HEK293 (cell line): ENCODE results near the gene ERCC2.

ENCODE experiments used
- CTCF ChIA-PET: fragments of 350-600 bp; formaldehyde crosslinking; extraction: SDS; loops from one replicate; lab custom pipeline; 2021; ENCODE audit warnings: antibody characterized with exemption; lab: Yijun Ruan, JAX
- POLR2A ChIA-PET: fragments of 300-600 bp; formaldehyde crosslinking; extraction: SDS; loops from one replicate; lab custom pipeline; 2020; ENCODE audit warnings: antibody characterized with exemption, inconsistent platforms; lab: Yijun Ruan, JAX
- H3K27ac ChIP-seq: fragments of 200-500 bp; sonication (Bioruptor generic); 2 replicates; pipeline ENCODE4 v1.5.1; 2014; ENCODE audit warnings: low read depth, low read length, control low read depth, inconsistent platforms; ENCODE audit errors: extremely low read depth
- H3K36me3 ChIP-seq, 2 experiments: fragments of 200-500 bp in 1 of 2; sonication (Bioruptor generic) in 1 of 2; 1 replicate in 1 of 2; 2 replicates in 1 of 2; pipeline ENCODE4 v1.5.1; 2014 to 2017; ENCODE audit warnings: inconsistent platforms in 2 of 2, low read length in 2 of 2; ENCODE audit not compliant: control insufficient read depth in 2 of 2, insufficient read depth in 1 of 2
- H3K4me1 ChIP-seq: fragments of 200-500 bp; sonication (Bioruptor generic); 2 replicates; pipeline ENCODE4 v1.5.1; 2014; ENCODE audit warnings: mild to moderate bottlenecking, low read length, inconsistent platforms; ENCODE audit not compliant: control insufficient read depth, insufficient read depth
- H3K4me3 ChIP-seq: 2 replicates; pipeline ENCODE4 v1.5.1; 2011; ENCODE audit warnings: low read depth, mild to moderate bottlenecking, control low read depth, low read length, moderate library complexity
- H3K9me3 ChIP-seq: fragments of 200-500 bp; sonication (Bioruptor generic); 2 replicates; pipeline ENCODE4 v1.5.1; 2014; ENCODE audit warnings: low read depth, low read length, inconsistent platforms; ENCODE audit not compliant: control insufficient read depth, insufficient read depth
- BCL11A ChIP-seq: fragments of 450-650 bp; formaldehyde crosslinking; IDR thresholded peaks from 2 replicates; pipeline ENCODE4 v1.5.1; 2016; ENCODE audit warnings: low read depth, missing biosample characterization, missing genetic modification characterization
- PRDM1 ChIP-seq: fragments of 450-650 bp; formaldehyde crosslinking; IDR thresholded peaks from 2 replicates; pipeline ENCODE4; 2016; ENCODE audit warnings: missing biosample characterization, missing genetic modification characterization
- PRDM6 ChIP-seq: fragments of 450-650 bp; formaldehyde crosslinking; IDR thresholded peaks from 2 replicates; pipeline ENCODE4 v1.5.1; 2017; ENCODE audit warnings: missing biosample characterization, missing genetic modification characterization
- TCF7L2 ChIP-seq: IDR thresholded peaks from 2 replicates; pipeline ENCODE4 v1.6.1; 2011; ENCODE audit warnings: low read depth, mild to moderate bottlenecking, inconsistent platforms, low read length, moderate library complexity, borderline replicate concordance
- TRIM28 ChIP-seq: IDR thresholded peaks from 2 replicates; pipeline ENCODE4 v1.6.1; 2011; ENCODE audit warnings: low read length, control low read depth, borderline replicate concordance
- ZBTB17 ChIP-seq: fragments of 450-650 bp; formaldehyde crosslinking; IDR thresholded peaks from 2 replicates; pipeline ENCODE4 v1.5.1; 2016; ENCODE audit warnings: missing biosample characterization, missing genetic modification characterization
- ZBTB20 ChIP-seq: fragments of 450-650 bp; formaldehyde crosslinking; IDR thresholded peaks from 2 replicates; pipeline ENCODE4 v1.5.1; 2016; ENCODE audit warnings: missing biosample characterization, missing genetic modification characterization
- ZNF140 ChIP-seq: fragments of 450-650 bp; formaldehyde crosslinking; IDR thresholded peaks from 2 replicates; pipeline ENCODE4 v1.5.1; 2016; ENCODE audit warnings: missing biosample characterization, missing genetic modification characterization
- ZNF221 ChIP-seq: fragments of 450-650 bp; formaldehyde crosslinking; IDR thresholded peaks from 2 replicates; pipeline ENCODE4 v1.5.1; 2017; ENCODE audit warnings: missing biosample characterization, missing genetic modification characterization, borderline replicate concordance
- ZNF292 ChIP-seq: fragments of 450-650 bp; formaldehyde crosslinking; IDR thresholded peaks from 2 replicates; pipeline ENCODE4 v1.5.1; 2016; ENCODE audit warnings: low read depth, missing biosample characterization, missing genetic modification characterization, borderline replicate concordance
- ZNF335 ChIP-seq: fragments of 450-650 bp; formaldehyde crosslinking; conservative IDR thresholded peaks from 2 replicates; pipeline ENCODE4 v1.5.1; 2016; ENCODE audit warnings: missing biosample characterization, missing genetic modification characterization
- ZNF529 ChIP-seq: fragments of 450-650 bp; formaldehyde crosslinking; IDR thresholded peaks from 2 replicates; pipeline ENCODE4 v1.5.1; 2017; ENCODE audit warnings: missing genetic modification characterization, missing biosample characterization; ENCODE audit not compliant: insufficient replicate concordance
- ZNF580 ChIP-seq: fragments of 450-650 bp; formaldehyde crosslinking; IDR thresholded peaks from 2 replicates; pipeline ENCODE4 v1.5.1; 2016; ENCODE audit warnings: missing biosample characterization, missing genetic modification characterization
- ZNF639 ChIP-seq: fragments of 450-650 bp; formaldehyde crosslinking; IDR thresholded peaks from 2 replicates; pipeline ENCODE4 v1.5.1; 2016; ENCODE audit warnings: missing biosample characterization, missing genetic modification characterization
- ZNF664 ChIP-seq: fragments of 450-650 bp; formaldehyde crosslinking; IDR thresholded peaks from 2 replicates; pipeline ENCODE4 v1.5.1; 2016; ENCODE audit warnings: missing biosample characterization, missing genetic modification characterization
- ZNF76 ChIP-seq: fragments of 450-650 bp; formaldehyde crosslinking; IDR thresholded peaks from 2 replicates; pipeline ENCODE4; 2016; ENCODE audit warnings: low read depth, missing biosample characterization, missing genetic modification characterization, borderline replicate concordance
- ZNF768 ChIP-seq: fragments of 450-650 bp; formaldehyde crosslinking; IDR thresholded peaks from 2 replicates; pipeline ENCODE4 v1.5.1; 2018; ENCODE audit warnings: missing biosample characterization, mild to moderate bottlenecking, missing genetic modification characterization
- ZNF776 ChIP-seq: fragments of 450-650 bp; formaldehyde crosslinking; IDR thresholded peaks from 2 replicates; pipeline ENCODE4 v1.5.0; 2017; ENCODE audit warnings: missing biosample characterization, missing genetic modification characterization, borderline replicate concordance
- ZSCAN30 ChIP-seq: fragments of 450-650 bp; IDR thresholded peaks from 2 replicates; pipeline ENCODE4 v1.5.1; 2018; ENCODE audit warnings: missing biosample characterization, mild to moderate bottlenecking, missing genetic modification characterization, moderate library complexity

Gene ERCC2

GRCh38 chr19:45395821-45396617, 25.6 kb upstream of the ERCC2 start (continued):
- TF ChIP-seq TRIM28 (no peak), ZNF639 (tag by site-specific recombination) (no peak), ZNF529 (tag by site-specific recombination) (no peak), TCF7L2 (no peak), BCL11A (tag by site-specific recombination) (no peak)

GRCh38 chr19:45391871-45392665, 21.7 kb upstream of the ERCC2 start:
- no peak overlapping the region for H3K4me3 ChIP-seq
- no peaks in the 10 kb centered on the region; a peak in 1 of 3 replicates for H3K36me3 ChIP-seq
- no peaks in the 10 kb centered on the region for H3K9me3 ChIP-seq
- ChIA-PET CTCF (interaction anchor here (0.6 to 3.2 kb wide), 5 partner anchors 11 to 246 kb away, joined by 4 to 28 read pairs (median 7); partner anchors contain the start of gene PPP1R13L), POLR2A (interaction anchor here (0.6 to 1.3 kb wide), 2 partner anchors 11 to 474 kb away, joined by 3 to 5 read pairs; no protein-coding TSS in a partner anchor)
- TF ChIP-seq ZNF768 (peak; percentile 69; the same call in 1 of the 2 replicates), ZNF221 (tag by site-specific recombination) (no peak), ZNF140 (tag by site-specific recombination) (no peak), ZNF664 (tag by site-specific recombination) (peak; percentile 95), ZNF580 (tag by site-specific recombination) (0 out of 2 replicates have a peak, but pooled peaks have one; percentile 9)
- H3K4me1 ChIP-seq: no peaks in the 10 kb centered on the region
- H3K27ac ChIP-seq: no peak overlapping the region

- no peaks in the 10 kb centered on the region; a peak in 1 of 3 replicates for H3K36me3 ChIP-seq
- POLR2A ChIA-PET: interaction anchor here (1.3 kb wide), 1 partner anchor 12 kb away, joined by 3 read pairs; no protein-coding TSS in a partner anchor
- peak; percentile 85 for TF ChIP-seq ZSCAN30 (tag by site-specific recombination)
- no peak for TF ChIP-seq ZNF292 (tag by site-specific recombination)
- peak; percentile 54 for TF ChIP-seq ZBTB20
- TF ChIP-seq ZNF76 (tag by site-specific recombination): peak; percentile 74; the same call in 1 of the 2 replicates
- TF ChIP-seq PRDM1: peak; percentile 43; the same call in 1 of the 2 replicates
- no peak for TF ChIP-seq PRDM6 (tag by site-specific recombination)
- peak; percentile 95 for TF ChIP-seq ZNF335 (tag by site-specific recombination)
- TF ChIP-seq ZBTB17: peak; percentile 92
- TF ChIP-seq ZNF776 (tag by site-specific recombination): no peak
- no peaks in the 10 kb centered on the region for H3K4me1 ChIP-seq
- CTCF ChIA-PET: interaction anchor here (0.6 to 3.0 kb wide), 4 partner anchors 11 to 246 kb away, joined by 4 to 28 read pairs (median 6); no protein-coding TSS in a partner anchor
- H3K27ac ChIP-seq: no peak overlapping the region
- H3K9me3 ChIP-seq: no peaks in the 10 kb centered on the region
- no peak overlapping the region for H3K4me3 ChIP-seq
Observed at GRCh38 chr19:45391346-45391745, 21.0 kb upstream of the ERCC2 start.
